ENCODE measurements around the gene CCNB3.

CCNB3 gene

DNA sequence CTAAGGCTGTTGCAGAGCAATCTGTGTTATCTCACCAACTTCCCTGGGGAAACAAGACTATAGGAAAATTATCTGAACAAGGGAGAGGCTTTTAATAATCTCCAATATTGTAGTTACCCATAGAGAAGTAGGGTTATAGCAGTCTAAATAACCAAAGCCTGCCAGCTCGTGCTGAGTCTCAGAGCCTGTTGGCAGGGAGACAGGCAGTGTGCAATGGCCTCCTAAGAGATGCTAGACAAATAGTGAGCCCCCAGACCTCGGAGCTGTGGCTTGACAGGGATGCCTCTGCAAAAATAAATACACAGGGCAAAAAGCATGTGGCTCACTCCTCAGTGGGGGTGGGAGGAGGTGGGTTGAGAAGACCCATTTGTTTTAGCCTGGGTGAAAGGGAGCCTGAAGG, 189.3 kb downstream of the CCNB3 start:
- DNase-seq (ENCODE audit: low read depth): no peak
- TF ChIP-seq CTCF (IDR thresholded peaks at IDR 0.05; ENCODE audit: low read depth, low read length, missing control alignments): no peak
- in situ Hi-C loops (cut with HindIII; ENCODE audit: low sequenced_read_pairs): no loop called here
- H3K4me3 ChIP-seq (ENCODE audit: low read depth, low read length): no peak overlapping the region
